Erythroblast (primary cell): ENCODE results near the gene GRXCR2.

ENCODE experiments used
- GATA1 ChIP-seq: IDR thresholded peaks from 2 replicates; pipeline ENCODE4 v1.6.1; 2011; ENCODE audit warnings: low read depth, mild to moderate bottlenecking, control low read depth, low read length, moderate library complexity
- POLR2A ChIP-seq: IDR thresholded peaks from 2 replicates; pipeline ENCODE4 v1.6.1; 2011; ENCODE audit warnings: mild to moderate bottlenecking, low read length

DNA sequence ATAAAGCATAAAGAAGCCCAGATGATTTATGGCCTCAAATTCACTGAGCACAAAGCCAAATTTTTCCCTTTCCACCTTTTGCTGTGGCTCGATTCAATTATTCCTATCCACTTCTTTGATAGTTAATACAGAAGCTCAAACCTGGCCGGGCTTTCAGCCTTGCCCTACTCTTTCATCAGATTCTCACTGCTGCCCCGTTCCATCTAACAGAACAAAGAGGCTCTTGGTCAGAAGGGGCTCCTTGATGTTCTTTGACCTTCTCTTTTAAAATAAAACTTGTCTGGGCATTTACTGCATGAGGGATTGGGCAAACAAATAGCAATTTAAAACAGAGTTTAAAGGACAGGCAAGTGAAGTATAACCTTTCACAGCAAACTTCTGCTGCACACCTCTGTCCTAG lies 9.8 kb downstream of the GRXCR2 start:
- no peak for TF ChIP-seq POLR2A
- TF ChIP-seq GATA1: no peak
